AG04450 (cell line): ENCODE results near the gene GLRA3. TPM values are rescaled to one million over a fixed set of nuclear protein-coding genes. Genes with fewer than 3 reads are reported as not detected.

Source experiments
- CTCF ChIA-PET: fragments of 300-600, 350-600 bp; formaldehyde crosslinking; extraction: SDS; loops from one replicate; lab custom pipeline; 2022; ENCODE audit warnings: antibody characterized with exemption, inconsistent platforms; lab: Charles Lee
- POLR2A ChIA-PET: fragments of 350-600 bp; formaldehyde crosslinking; extraction: SDS; loops from one replicate; lab custom pipeline; 2021; ENCODE audit warnings: antibody characterized with exemption, inconsistent platforms; lab: Yijun Ruan, JAX
- DNase-seq: peaks from one replicate; pipeline ENCODE4 v3.0.0-alpha.2; 2011; ENCODE audit warnings: low read depth, low spot score
- H3K27ac ChIP-seq: one replicate; pipeline ENCODE4 v1.5.1; 2012; ENCODE audit warnings: low read depth, low read length, control low read depth
- H3K27me3 ChIP-seq: one replicate; pipeline ENCODE4 v1.6.0; 2012; ENCODE audit warnings: low read length; ENCODE audit not compliant: control insufficient read depth, insufficient read depth
- H3K4me3 ChIP-seq: 2 replicates; pipeline ENCODE4 v1.5.1; 2011; ENCODE audit warnings: mild to moderate bottlenecking, low read depth, low read length, control low read depth
- H3K9me3 ChIP-seq: 2 replicates; pipeline ENCODE4 v1.5.1; 2012; ENCODE audit warnings: low read length; ENCODE audit not compliant: control insufficient read depth, insufficient read depth
- CTCF ChIP-seq: IDR thresholded peaks from 2 replicates; pipeline ENCODE4 v1.5.1; 2011; ENCODE audit warnings: low read depth, low read length, control low read depth, inconsistent platforms
- polyA plus RNA-seq: library from polyadenylated mRNA; depleted of rRNA; stranded (reverse); fragments of >200 nt; gene quantifications from 2 replicates; pipeline ENCODE4 v1.2.3, GENCODE V29; 2011

Gene GLRA3
- polyA plus RNA-seq, 1 experiment: not detected

- H3K27me3 ChIP-seq: no peaks in the 10 kb centered on the region
- ChIA-PET CTCF (no interaction called here), POLR2A (no interaction called here)
- H3K27ac ChIP-seq: no peak overlapping the region
- no peak for DNase-seq
- TF ChIP-seq CTCF: no peak
- H3K4me3 ChIP-seq: no peak overlapping the region
- H3K9me3 ChIP-seq: no peaks in the 10 kb centered on the region
Observed at GRCh38 chr4:174681723-174682300, 147.2 kb downstream of the GLRA3 start.

- ChIA-PET CTCF (no interaction called here), POLR2A (no interaction called here)
- Histone ChIP-seq H3K9me3 (no peaks in the 10 kb centered on the region), H3K27ac (no peak overlapping the region), H3K4me3 (no peak overlapping the region), H3K27me3 (no peaks in the 10 kb centered on the region)
- TF ChIP-seq CTCF: no peak
- no peak for DNase-seq
Observed at GRCh38 chr4:174674305-174674840, 154.7 kb downstream of the GLRA3 start.

- CTCF ChIA-PET: no interaction called here
- no peak for DNase-seq
- Histone ChIP-seq H3K9me3 (no peaks in the 10 kb centered on the region), H3K27ac (no peak overlapping the region), H3K4me3 (no peak overlapping the region), H3K27me3 (no peaks in the 10 kb centered on the region)
- no peak for TF ChIP-seq CTCF
- POLR2A ChIA-PET: no interaction called here
Observed at GRCh38 chr4:174673865-174674264, 155.2 kb downstream of the GLRA3 start.

- no peak for TF ChIP-seq CTCF
- H3K27ac ChIP-seq: no peak overlapping the region
- H3K27me3 ChIP-seq: no peaks in the 10 kb centered on the region
- H3K4me3 ChIP-seq: no peak overlapping the region
- ChIA-PET POLR2A (no interaction called here), CTCF (interaction anchor here (0.6 kb wide), 1 partner anchor 63 kb away, joined by 3 read pairs; no protein-coding TSS in a partner anchor)
- no peaks in the 10 kb centered on the region for H3K9me3 ChIP-seq
- DNase-seq: no peak
Observed at GRCh38 chr4:174672276-174672675, 156.8 kb downstream of the GLRA3 start.

GRCh38 chr4:174669270-174669669 is 159.8 kb downstream of the GLRA3 start:
- no peak overlapping the region for H3K4me3 ChIP-seq
- no peaks in the 10 kb centered on the region for H3K9me3 ChIP-seq
- no peak for TF ChIP-seq CTCF
- H3K27ac ChIP-seq: no peak overlapping the region
- ChIA-PET CTCF (no interaction called here), POLR2A (no interaction called here)
- DNase-seq: peak; percentile 16
- no peaks in the 10 kb centered on the region for H3K27me3 ChIP-seq
